T-helper 22 cell (primary cell): ENCODE data around the gene TSPAN15.

Experiments used
- DNase-seq: peaks from one replicate; pipeline ENCODE4 v3.0.0-alpha.2; 2020; ENCODE audit warnings: low read depth

Gene TSPAN15

GRCh38 chr10:69417542-69417941 is 33.7 kb upstream of the TSPAN15 start:
- DNase-seq = no peak

DNA sequence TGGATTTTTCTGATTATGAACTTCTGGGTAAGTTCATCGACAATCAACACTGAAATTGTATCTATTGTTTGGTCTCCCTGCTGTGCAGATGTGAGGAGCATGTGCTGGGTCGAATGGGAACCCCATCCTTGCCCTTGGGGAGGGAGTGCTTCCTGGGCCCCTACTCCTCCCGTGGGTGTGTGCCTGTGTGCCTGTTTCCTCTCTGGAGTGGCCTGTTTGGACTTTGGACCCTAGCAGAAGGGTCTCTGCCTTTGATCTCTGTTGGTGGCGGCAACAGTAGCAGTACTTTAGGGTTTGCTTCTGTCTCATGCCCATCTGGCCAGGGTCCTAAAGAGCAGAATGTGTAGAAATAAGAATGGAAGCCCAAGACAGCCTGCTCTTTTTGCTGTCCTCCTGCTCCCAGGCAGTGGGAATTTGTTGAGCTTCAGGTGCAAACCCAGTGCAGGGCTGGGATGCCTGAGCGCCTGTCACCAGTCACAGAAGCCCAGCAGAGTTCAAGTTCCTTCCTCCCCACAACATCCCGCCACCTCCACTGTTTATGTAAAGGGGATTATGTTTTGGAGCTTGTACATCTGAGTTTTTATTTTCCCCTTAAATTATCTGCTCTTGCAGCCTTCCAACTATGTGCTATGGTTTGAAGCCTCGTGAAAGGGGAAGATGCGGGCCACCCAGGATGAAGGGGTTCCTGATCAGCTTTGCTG is 33.1 kb upstream of the TSPAN15 start:
- no peak for DNase-seq

GRCh38 chr10:69419096-69419743 is 32.0 kb upstream of the TSPAN15 start:
- no peak for DNase-seq

DNA sequence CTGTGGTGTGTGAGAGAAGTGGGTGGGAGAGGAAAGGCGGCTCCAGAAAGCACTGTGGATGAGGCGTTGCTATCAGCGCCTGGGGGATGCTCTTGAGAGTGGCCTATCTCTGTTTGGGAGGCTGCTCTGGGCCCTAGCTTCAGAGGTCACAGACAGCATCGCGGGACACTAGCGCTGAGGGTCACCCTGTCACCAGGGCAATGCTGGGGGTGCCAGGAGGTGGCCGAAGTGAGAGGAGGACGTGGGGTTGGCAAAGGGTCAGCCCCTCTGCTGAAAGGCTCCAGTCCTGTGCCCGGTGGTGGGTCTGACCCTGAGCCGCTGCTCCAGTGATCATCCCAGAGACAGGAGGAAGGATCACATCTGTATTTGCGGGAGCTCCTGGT is 31.5 kb upstream of the TSPAN15 start:
- no peak for DNase-seq

GRCh38 chr10:69421611-69422308 is 29.5 kb upstream of the TSPAN15 start:
- no peak for DNase-seq

DNA sequence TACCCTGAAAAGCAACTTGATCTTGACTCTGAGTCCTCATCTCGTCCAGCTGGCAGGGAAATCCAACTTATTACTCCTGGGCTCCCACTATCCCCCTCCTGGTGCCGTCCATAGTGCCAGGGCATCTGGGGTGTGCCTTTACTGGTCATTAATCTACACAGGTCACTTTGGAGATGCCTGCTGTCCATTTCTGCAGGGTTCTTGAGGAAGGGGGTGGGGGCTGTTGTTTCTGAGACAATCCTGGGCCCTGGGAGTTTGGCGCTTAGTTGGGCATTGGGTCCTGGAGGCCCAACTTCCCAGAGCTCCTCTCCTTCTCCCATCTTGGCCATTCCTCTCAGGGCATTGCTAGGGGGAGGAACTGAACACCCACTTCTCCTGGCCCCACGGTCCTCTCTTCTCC is 28.6 kb upstream of the TSPAN15 start:
- no peak for DNase-seq

GRCh38 chr10:69425041-69425440 is 26.2 kb upstream of the TSPAN15 start:
- no peak for DNase-seq

GRCh38 chr10:69425511-69426298 is 25.6 kb upstream of the TSPAN15 start:
- peak; percentile 54 for DNase-seq

DNA sequence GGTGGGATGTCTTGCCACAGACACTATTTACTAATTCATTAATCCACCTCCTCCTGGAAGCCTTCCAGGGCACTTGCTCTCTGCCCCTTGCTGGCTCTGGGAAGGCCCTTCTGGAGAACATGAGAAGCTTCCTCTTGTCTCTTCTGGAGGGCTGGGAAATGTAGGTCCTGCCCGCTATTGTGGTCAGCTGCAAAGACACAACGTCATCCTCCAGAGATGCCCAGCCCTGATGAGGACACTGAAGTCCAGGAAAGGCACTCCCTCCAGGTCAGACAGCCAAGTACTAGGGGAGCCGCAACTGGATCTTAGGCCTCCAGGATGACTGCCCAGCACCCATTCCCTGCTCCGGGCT is 24.9 kb upstream of the TSPAN15 start:
- DNase-seq = no peak

GRCh38 chr10:69428165-69428564 is 23.1 kb upstream of the TSPAN15 start:
- no peak for DNase-seq

- DNase-seq = no peak
Measured at GRCh38 chr10:69434169-69434568, 17.1 kb upstream of the TSPAN15 start.

GRCh38 chr10:69434926-69435325 is 16.3 kb upstream of the TSPAN15 start:
- DNase-seq = no peak

DNA sequence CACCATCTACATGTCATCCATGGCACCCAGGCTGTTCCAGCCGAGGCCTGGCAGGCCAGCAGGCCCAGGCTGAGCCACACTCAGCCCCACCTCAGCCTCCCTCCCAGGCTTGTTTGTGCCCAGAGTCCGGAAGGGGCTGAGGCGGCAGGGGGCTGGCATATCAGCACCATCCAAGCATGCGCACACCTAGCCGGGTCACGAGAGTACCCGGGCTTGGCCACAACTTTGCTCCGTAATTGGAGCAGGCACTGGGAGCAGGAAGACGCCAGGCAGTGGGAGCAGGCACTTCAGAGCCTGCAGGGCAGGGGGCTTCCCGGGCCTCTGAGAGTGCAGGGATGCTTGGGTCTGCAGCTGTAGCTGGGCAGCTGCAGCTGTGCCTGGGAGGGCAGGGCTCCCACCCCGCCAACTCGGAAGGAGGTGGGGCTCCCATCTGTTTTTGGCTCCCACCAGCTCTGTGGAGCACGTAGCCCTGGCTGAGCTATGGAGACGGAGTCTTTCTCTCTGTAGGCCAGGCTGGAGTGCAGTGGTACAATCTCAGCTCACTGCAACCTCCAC is 15.2 kb upstream of the TSPAN15 start:
- DNase-seq = no peak

- DNase-seq = no peak
Measured at GRCh38 chr10:69437321-69438259, 13.7 kb upstream of the TSPAN15 start.

DNA sequence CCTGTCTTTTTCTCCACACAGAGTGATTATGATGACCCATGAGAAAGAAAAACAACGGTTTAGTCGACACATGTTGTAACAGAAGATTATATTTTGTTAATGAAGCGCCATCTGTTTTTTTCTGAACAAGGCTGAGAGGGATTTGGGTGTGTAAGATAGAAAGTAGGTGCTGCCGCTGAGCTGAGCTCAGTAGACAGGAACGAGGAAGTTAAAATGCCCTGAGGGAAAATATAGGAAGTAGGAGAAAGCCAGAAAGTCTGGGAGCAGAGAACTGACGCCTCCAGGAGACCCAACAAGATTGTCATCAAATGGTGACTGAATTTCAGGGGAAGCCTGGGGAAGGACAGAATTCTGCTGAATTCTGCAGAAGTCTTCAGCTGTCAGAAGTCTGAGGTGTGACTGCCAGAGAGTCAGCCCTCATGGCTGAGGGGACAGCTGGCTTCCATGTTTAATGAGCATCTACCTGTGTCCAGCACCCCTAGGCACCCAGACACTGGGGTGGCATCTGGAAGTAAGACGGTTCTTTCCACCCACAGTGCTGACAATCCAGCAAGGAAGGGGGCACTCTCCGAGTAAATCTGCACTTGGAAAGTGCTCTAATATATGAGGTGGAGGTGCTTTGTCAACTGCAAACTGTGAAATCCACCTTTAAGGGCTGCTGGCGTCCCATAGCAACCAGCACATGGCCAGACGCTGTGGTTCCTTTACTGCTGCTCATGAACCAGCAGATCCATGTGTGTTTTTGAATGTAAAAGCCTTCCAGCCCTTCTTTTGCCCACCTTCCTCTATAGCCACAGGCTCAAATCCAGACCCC is 12.5 kb upstream of the TSPAN15 start:
- no peak for DNase-seq

GRCh38 chr10:69439350-69439739 is 11.9 kb upstream of the TSPAN15 start:
- no peak for DNase-seq

DNA sequence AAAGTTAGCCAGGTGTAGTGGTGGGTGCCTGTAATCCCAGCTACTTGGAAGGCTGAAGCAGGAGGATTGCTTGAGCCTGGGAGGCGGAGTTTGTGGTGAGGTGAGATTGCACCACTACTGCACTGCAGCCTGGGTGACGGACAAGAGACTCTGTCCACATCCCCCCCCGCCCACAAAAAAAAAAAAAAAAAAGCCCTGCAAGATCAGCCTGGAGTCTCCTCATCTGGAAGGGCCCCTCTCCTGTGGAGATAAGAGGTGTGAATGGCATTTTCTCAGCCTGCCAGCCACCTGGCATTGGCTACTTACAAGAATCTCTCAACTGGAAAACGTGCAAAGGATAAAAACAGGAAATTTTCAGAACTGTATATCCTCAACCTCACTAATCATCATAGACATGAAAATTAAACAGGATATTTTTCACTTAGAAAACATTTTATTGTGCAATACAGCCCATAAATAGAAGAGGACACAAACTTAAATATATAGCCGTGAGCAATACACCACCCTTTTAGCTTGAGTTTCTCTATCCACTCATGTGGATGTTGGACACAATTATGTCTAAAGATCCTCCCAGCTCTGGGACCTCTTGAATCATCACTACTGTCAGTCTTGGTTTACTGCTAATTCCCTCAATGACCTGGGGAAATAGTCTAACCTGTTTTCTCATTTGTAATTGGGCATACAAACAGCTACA is 11.3 kb upstream of the TSPAN15 start:
- DNase-seq = no peak

- DNase-seq = no peak
Measured at GRCh38 chr10:69443354-69443753, 7.9 kb upstream of the TSPAN15 start.

DNA sequence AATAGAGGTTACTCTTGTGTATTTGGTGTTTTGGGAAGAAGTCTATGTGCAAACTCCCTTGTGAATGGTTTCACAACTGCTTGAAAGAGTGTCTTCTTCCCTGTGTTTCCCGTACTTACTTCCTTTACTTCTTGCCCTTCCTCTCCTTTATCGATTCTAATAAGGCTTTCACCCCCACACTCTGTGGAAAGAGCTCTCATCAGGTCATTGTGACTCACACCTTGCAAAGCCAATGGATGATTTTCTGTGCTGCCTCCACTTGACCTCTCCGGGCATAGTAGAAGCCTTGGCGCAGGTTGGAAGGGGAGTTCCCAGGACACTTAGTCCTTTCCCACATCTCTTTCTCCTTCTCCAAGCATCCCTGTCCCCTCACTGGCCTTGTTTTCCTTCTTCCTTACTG is 6.2 kb upstream of the TSPAN15 start:
- DNase-seq = no peak

GRCh38 chr10:69446229-69446628 is 5.0 kb upstream of the TSPAN15 start:
- DNase-seq = no peak
